ENCODE measurements around the gene SLC16A3.

GRCh38 chr17:82278308-82278707 lies 49.5 kb downstream of the SLC16A3 start:
- no peak for TF ChIP-seq CTCF (IDR thresholded peaks at IDR 0.05)
- TF ChIP-seq POLR2A (IDR thresholded peaks at IDR 0.05): no peak

Measured in esophagus squamous epithelium (tissue), 4 donors.